Testis (tissue), 3 donors: ENCODE measurements around the gene ZC3H10. TPM values are rescaled to one million over a fixed set of nuclear protein-coding genes. Genes with fewer than 3 reads are reported as not detected.
A peak's percentile ranks its signal among the peaks of the same experiment; 100 is the strongest.

Source experiments
- DNase-seq: peaks from one replicate; pipeline ENCODE4 v3.0.0-alpha.2; 2019
- H3K27ac ChIP-seq, 2 donors: fragments of 200-600 bp; sonication (generic); one replicate each; pipeline ENCODE4 v1.5.1; 2019
- H3K27me3 ChIP-seq: fragments of 200-600 bp; sonication (generic); one replicate; pipeline ENCODE4 v1.5.1; 2019
- H3K36me3 ChIP-seq: fragments of 200-600 bp; sonication (generic); one replicate; pipeline ENCODE4 v1.5.1; 2017; ENCODE audit warnings: low read depth; ENCODE audit errors: missing control alignments
- H3K4me1 ChIP-seq: fragments of 200-600 bp; sonication (generic); one replicate; pipeline ENCODE4 v1.5.1; 2019
- H3K4me3 ChIP-seq, 2 donors: fragments of 200-600 bp; sonication (generic); one replicate each; pipeline ENCODE4 v1.5.1; 2017 to 2019
- H3K9me3 ChIP-seq: fragments of 200-600 bp; sonication (generic); one replicate; pipeline ENCODE4 v1.5.1; 2017
- CTCF ChIP-seq, 3 experiments: fragments of 450-650 bp in 2 of 3; fragments of 200-600 bp in 1 of 3; sonication (generic) in 1 of 3; IDR thresholded peaks; one replicate each; pipeline ENCODE4 v1.5.1; 2016 to 2019; ENCODE audit warnings: antibody characterized with exemption in 3 of 3, mild to moderate bottlenecking in 2 of 3, moderate library complexity in 1 of 3
- POLR2A ChIP-seq: fragments of 450-650 bp; IDR thresholded peaks from one replicate; pipeline ENCODE4 v1.6.1; 2017; ENCODE audit warnings: antibody characterized with exemption, mild to moderate bottlenecking, moderate library complexity
- WGBS, 2 donors: methylation state at CpG; one replicate each; pipeline ENCODE4 v1.1.5; 2018; 5-methylcytosine and 5-hydroxymethylcytosine counted together
- intact Hi-C: fragments of 100-400 bp; cut with DNase I; formaldehyde crosslinking; loops from one replicate; pipeline ENCODE4 v1.15.1; 2023; ENCODE audit warnings: low total_unique reads
- polyA plus RNA-seq: library from polyadenylated mRNA; stranded (reverse); fragments of 350-450 nt; fragmentation: Illumina TruSeq; extraction: RNeasy Lipid Tissue Mini Kit (QIAGEN cat#74804); gene quantifications from one replicate; pipeline ENCODE4 v1.2.3, GENCODE V29; 2014; ENCODE audit warnings: low read depth, low replicate concordance; ENCODE audit not compliant: insufficient read depth
- total RNA-seq, 2 donors: library from RNA; depleted of rRNA; stranded (reverse); fragments of >200 nt; gene quantifications; one replicate each; pipeline ENCODE4 v1.2.3, GENCODE V29; 2016

The ZC3H10 gene
- total and polyA plus RNA-seq, 3 donors from 2014 or later: 12.4 to 20.6 (median 16.2) TPM

- no peaks in the 10 kb centered on the region for H3K36me3 ChIP-seq
- H3K27ac ChIP-seq: peak overlapping the region in 1 of 2 donors; percentile 98
- no peak for TF ChIP-seq CTCF (IDR thresholded peaks at IDR 0.05)
- no peak for TF ChIP-seq POLR2A
These were observed 43.0 kb downstream of the ZC3H10 start for GRCh38 chr12:56160894-56161689.

GRCh38 chr12:56161690-56162351 lies 43.8 kb downstream of the ZC3H10 start:
- no peak overlapping the region for H3K4me3 ChIP-seq
- H3K9me3 ChIP-seq: no peaks in the 10 kb centered on the region

More at GRCh38 chr12:56160894-56161689, 43.0 kb downstream of the ZC3H10 start:
- intact Hi-C loops: loop anchor here (5.0 kb wide), 1 partner anchor 34 kb away; the partner anchor contains the start of gene ESYT1
- peaks cover 33% of the 10 kb centered on the region for H3K4me1 ChIP-seq
- H3K4me3 ChIP-seq: peak overlapping the region in 1 of 2 donors; percentile 85
- DNase-seq: no peak
- WGBS, 2 donors: 63% methylated on average over 11 of the region's 11 CpGs
- no peaks in the 10 kb centered on the region for H3K9me3 ChIP-seq
- H3K27me3 ChIP-seq: no peaks in the 10 kb centered on the region

GRCh38 chr12:56162468-56163290 lies 44.6 kb downstream of the ZC3H10 start:
- no peak for DNase-seq
- Histone ChIP-seq H3K36me3 (no peaks in the 10 kb centered on the region), H3K27me3 (no peaks in the 10 kb centered on the region), H3K4me1 (peaks cover 25% of the 10 kb centered on the region), H3K9me3 (no peaks in the 10 kb centered on the region), H3K27ac (no peak overlapping the region), H3K4me3 (no peak overlapping the region)
- intact Hi-C loops: loop anchor here (5.0 kb wide), 1 partner anchor 35 kb away; the partner anchor contains the start of gene ESYT1
- TF ChIP-seq CTCF (IDR thresholded peaks at IDR 0.05): no peak
- no peak for TF ChIP-seq POLR2A
- WGBS, 2 donors: 58 to 69% methylated on average over 11 of the region's 11 CpGs

More at GRCh38 chr12:56161690-56162351, 43.8 kb downstream of the ZC3H10 start:
- intact Hi-C loops: loop anchor here (5.0 kb wide), 1 partner anchor 35 kb away; the partner anchor contains the start of gene ESYT1
- no peak for DNase-seq
- WGBS, 2 donors: 68 to 73% methylated on average over 10 of the region's 10 CpGs
- Histone ChIP-seq H3K27me3 (no peaks in the 10 kb centered on the region), H3K36me3 (no peaks in the 10 kb centered on the region), H3K4me1 (peaks cover 31% of the 10 kb centered on the region), H3K27ac (peak overlapping the region in 1 of 2 donors; percentile 98)
- TF ChIP-seq POLR2A: no peak
- no peak for TF ChIP-seq CTCF (IDR thresholded peaks at IDR 0.05)

GRCh38 chr12:56163533-56164344 lies 45.7 kb downstream of the ZC3H10 start:
- Histone ChIP-seq H3K27ac (no peak overlapping the region), H3K27me3 (no peaks in the 10 kb centered on the region), H3K36me3 (no peaks in the 10 kb centered on the region), H3K4me3 (no peak overlapping the region), H3K9me3 (no peaks in the 10 kb centered on the region), H3K4me1 (peaks cover 25% of the 10 kb centered on the region)
- 63 to 77% methylated on average over 10 to 11 of the region's 11 CpGs for WGBS, 2 donors
- intact Hi-C loops: loop anchor here (5.0 kb wide), 1 partner anchor 36 kb away; the partner anchor contains the start of gene ESYT1
- DNase-seq: no peak
- TF ChIP-seq CTCF (IDR thresholded peaks at IDR 0.05) (no peak), POLR2A (no peak)
